Esophagus (tissue), 2 donors: ENCODE results near the gene HOXC10. TPM values are rescaled to one million over a fixed set of nuclear protein-coding genes. Genes with fewer than 3 reads are reported as not detected.

Experiments used
- H3K27ac ChIP-seq, 2 donors: one replicate each; pipeline ENCODE4 v1.5.1; 2013; ENCODE audit warnings: low read depth in 2 of 2, mild to moderate bottlenecking in 2 of 2, inconsistent platforms in 1 of 2, low read length in 1 of 2, moderate library complexity in 1 of 2
- H3K27me3 ChIP-seq, 2 donors: one replicate each; pipeline ENCODE4 v1.6.1; 2013; ENCODE audit warnings: low read length in 2 of 2, control low read depth in 1 of 2, mild to moderate bottlenecking in 1 of 2; ENCODE audit not compliant: insufficient read depth in 2 of 2, control insufficient read depth in 1 of 2
- H3K36me3 ChIP-seq, 2 donors: one replicate each; pipeline ENCODE4 v1.6.1; 2013; ENCODE audit warnings: low read length in 1 of 2; ENCODE audit not compliant: control insufficient read depth in 2 of 2, insufficient read depth in 2 of 2
- H3K4me1 ChIP-seq, 2 donors: one replicate each; pipeline ENCODE4 v1.6.1; 2013; ENCODE audit warnings: low read length in 1 of 2; ENCODE audit not compliant: control insufficient read depth in 2 of 2, insufficient read depth in 2 of 2
- H3K4me3 ChIP-seq, 2 donors: one replicate each; pipeline ENCODE4 v1.5.1; 2013; ENCODE audit warnings: low read length in 2 of 2, mild to moderate bottlenecking in 2 of 2, low read depth in 1 of 2, moderate library complexity in 1 of 2
- H3K9me3 ChIP-seq, 2 donors: one replicate each; pipeline ENCODE4 v1.6.1; 2013; ENCODE audit warnings: mild to moderate bottlenecking in 2 of 2, low read depth in 1 of 2, low read length in 1 of 2, moderate library complexity in 1 of 2; ENCODE audit not compliant: control insufficient read depth in 2 of 2, insufficient read depth in 1 of 2
- WGBS, 2 donors: extraction: QIAGEN DNeasy Blood & Tissue Kit; methylation state at CpG; one replicate each; pipeline ENCODE4 v1.1.7; 2013; 5-methylcytosine and 5-hydroxymethylcytosine counted together
- polyA plus RNA-seq, 2 donors: library from polyadenylated mRNA; stranded (reverse); fragments of 200-250 nt; gene quantifications; one replicate each; pipeline ENCODE4 v1.2.3, GENCODE V29; 2013
- donor health status: healthy with polysubstance abuse.
- donor health status: Bipolar disorder and iron deficiency.

HOXC10 gene
- polyA plus RNA-seq, 2 donors = 0.02 to 0.04 TPM

- H3K27me3 ChIP-seq = peaks cover 5 to 53% of the 10 kb centered on the region in 2 donors
Observed at GRCh38 chr12:53995378-53996239, 10.7 kb downstream of the HOXC10 start.

GRCh38 chr12:53996240-53997203, 11.6 kb downstream of the HOXC10 start:
- peak overlapping the region in 1 of 2 donors; percentile 62 for H3K4me3 ChIP-seq
- no peaks in the 10 kb centered on the region for H3K9me3 ChIP-seq
- no peaks in the 10 kb centered on the region for H3K36me3 ChIP-seq
- H3K4me1 ChIP-seq = peaks cover 2 to 13% of the 10 kb centered on the region in 2 donors
- WGBS, 2 donors = 51 to 63% methylated on average over 29 of the region's 29 CpGs
- H3K27me3 ChIP-seq = peaks cover 3 to 53% of the 10 kb centered on the region in 2 donors
- H3K27ac ChIP-seq = no peak overlapping the region

More at GRCh38 chr12:53995378-53996239, 10.7 kb downstream of the HOXC10 start:
- WGBS, 2 donors = 2 to 6% methylated on average over 48 of the region's 48 CpGs
- Histone ChIP-seq H3K36me3 (no peaks in the 10 kb centered on the region), H3K4me1 (peaks cover under 1 to 11% of the 10 kb centered on the region in 2 donors), H3K9me3 (no peaks in the 10 kb centered on the region), H3K27ac (no peak overlapping the region), H3K4me3 (peak overlapping the region; percentile 46 to 62)

- Histone ChIP-seq H3K27ac (no peak overlapping the region), H3K9me3 (no peaks in the 10 kb centered on the region), H3K4me3 (no peak overlapping the region), H3K27me3 (peaks cover 3 to 48% of the 10 kb centered on the region in 2 donors), H3K36me3 (no peaks in the 10 kb centered on the region), H3K4me1 (peaks cover 2 to 13% of the 10 kb centered on the region in 2 donors)
- 22 to 38% methylated on average over 26 to 35 of the region's 35 CpGs for WGBS, 2 donors
Observed at GRCh38 chr12:53997204-53998109, 12.5 kb downstream of the HOXC10 start.

GRCh38 chr12:53998110-53998899, 13.4 kb downstream of the HOXC10 start:
- WGBS, 2 donors = 18 to 30% methylated on average over 11 of the region's 11 CpGs
- H3K27ac ChIP-seq = no peak overlapping the region
- no peak overlapping the region for H3K4me3 ChIP-seq
- H3K9me3 ChIP-seq = no peaks in the 10 kb centered on the region
- no peaks in the 10 kb centered on the region for H3K36me3 ChIP-seq
- H3K27me3 ChIP-seq = peaks cover 3 to 44% of the 10 kb centered on the region in 2 donors
- H3K4me1 ChIP-seq = peaks cover 2 to 13% of the 10 kb centered on the region in 2 donors

- Histone ChIP-seq H3K4me3 (peak overlapping the region in 1 of 2 donors; percentile 4), H3K4me1 (peaks cover 2 to 13% of the 10 kb centered on the region in 2 donors), H3K27ac (no peak overlapping the region), H3K9me3 (no peaks in the 10 kb centered on the region), H3K27me3 (peaks cover 3 to 40% of the 10 kb centered on the region in 2 donors), H3K36me3 (no peaks in the 10 kb centered on the region)
- 6 to 14% methylated on average over 13 of the region's 13 CpGs for WGBS, 2 donors
Observed at GRCh38 chr12:53998900-53999236, 13.9 kb downstream of the HOXC10 start.

- Histone ChIP-seq H3K27me3 (peaks cover 3 to 36% of the 10 kb centered on the region in 2 donors), H3K9me3 (no peaks in the 10 kb centered on the region), H3K4me1 (peaks cover 2 to 7% of the 10 kb centered on the region in 2 donors), H3K27ac (no peak overlapping the region), H3K4me3 (peak overlapping the region; percentile 43 to 67), H3K36me3 (no peaks in the 10 kb centered on the region)
- 2 to 4% methylated on average over 35 of the region's 35 CpGs for WGBS, 2 donors
Observed at GRCh38 chr12:53999559-54000115, 14.7 kb downstream of the HOXC10 start.

- 5 to 7% methylated on average over 82 to 87 of the region's 87 CpGs for WGBS, 2 donors
- peaks cover 2 to 7% of the 10 kb centered on the region in 2 donors for H3K4me1 ChIP-seq
- peaks cover 3 to 33% of the 10 kb centered on the region in 2 donors for H3K27me3 ChIP-seq
Observed at GRCh38 chr12:54000116-54001114, 15.5 kb downstream of the HOXC10 start, which contains the start of gene HOXC9. TSS of gene HOXC9 (plus strand) at chr12:54000161. CDS start at chr12:54000189, 28 bp downstream.

More at GRCh38 chr12:54000116-54001114, 15.5 kb downstream of the HOXC10 start, which contains the start of gene HOXC9:
- H3K36me3 ChIP-seq = no peaks in the 10 kb centered on the region
- H3K9me3 ChIP-seq = no peaks in the 10 kb centered on the region
- peak within 1 kb of the TSS; percentile 43 to 67 for H3K4me3 ChIP-seq
- H3K27ac ChIP-seq = no peak within 1 kb of the TSS
